NT2/D1 (cell line): ENCODE data around the gene JOSD2.

Source experiments
- SUZ12 ChIP-seq: IDR thresholded peaks from 2 replicates; pipeline ENCODE4 v1.6.1; 2011; ENCODE audit not compliant: insufficient read length, insufficient read depth; ENCODE audit errors: extremely low read depth
- ZNF274 ChIP-seq: IDR thresholded peaks from 2 replicates; pipeline ENCODE4 v1.6.1; 2011; ENCODE audit warnings: mild to moderate bottlenecking, low read depth, low read length

- TF ChIP-seq ZNF274: no peak
- no peak for TF ChIP-seq SUZ12
These were observed 30.5 kb downstream of the JOSD2 start for GRCh38 chr19:50480281-50481111.
